Uterus (tissue), 2 donors: Measurements from ENCODE around the gene COPZ2.

Experiments used
- POLR2A ChIP-seq, 2 donors: fragments of 450-650 bp; IDR thresholded peaks; one replicate each; pipeline ENCODE4 v1.6.1; 2016; ENCODE audit warnings: antibody characterized with exemption in 2 of 2, mild to moderate bottlenecking in 1 of 2, moderate library complexity in 1 of 2
- TF ChIP-seq, protein P1 (sequence below), 4 experiments: fragments of 200-600 bp in 2 of 4; fragments of 450-650 bp in 2 of 4; sonication (generic) in 2 of 4; IDR thresholded peaks; one replicate each; pipeline ENCODE4 v1.5.1; 2016 to 2019; ENCODE audit warnings: antibody characterized with exemption in 4 of 4, mild to moderate bottlenecking in 2 of 4, moderate library complexity in 1 of 4

DNA sequence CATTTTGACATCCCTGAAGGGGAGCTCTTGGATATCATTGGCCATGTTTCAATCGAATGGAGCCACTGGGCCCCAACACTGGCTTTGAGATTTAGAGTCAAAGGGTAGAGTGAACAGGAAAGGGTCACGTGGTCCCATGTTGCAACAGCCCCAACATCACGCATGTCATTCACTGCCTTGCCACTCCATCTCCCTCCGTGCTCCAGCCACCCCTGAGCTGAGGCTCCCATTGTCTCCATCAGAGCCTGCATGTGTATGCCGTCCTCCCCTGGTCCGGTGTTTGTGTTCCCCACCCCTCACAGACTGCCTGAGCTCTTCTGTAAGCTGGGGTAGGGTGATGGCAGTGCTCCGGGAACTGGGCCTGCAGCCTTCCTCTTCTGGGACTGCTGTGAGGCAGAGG, 22.7 kb upstream of the COPZ2 start:
- TF ChIP-seq, protein P1, sequence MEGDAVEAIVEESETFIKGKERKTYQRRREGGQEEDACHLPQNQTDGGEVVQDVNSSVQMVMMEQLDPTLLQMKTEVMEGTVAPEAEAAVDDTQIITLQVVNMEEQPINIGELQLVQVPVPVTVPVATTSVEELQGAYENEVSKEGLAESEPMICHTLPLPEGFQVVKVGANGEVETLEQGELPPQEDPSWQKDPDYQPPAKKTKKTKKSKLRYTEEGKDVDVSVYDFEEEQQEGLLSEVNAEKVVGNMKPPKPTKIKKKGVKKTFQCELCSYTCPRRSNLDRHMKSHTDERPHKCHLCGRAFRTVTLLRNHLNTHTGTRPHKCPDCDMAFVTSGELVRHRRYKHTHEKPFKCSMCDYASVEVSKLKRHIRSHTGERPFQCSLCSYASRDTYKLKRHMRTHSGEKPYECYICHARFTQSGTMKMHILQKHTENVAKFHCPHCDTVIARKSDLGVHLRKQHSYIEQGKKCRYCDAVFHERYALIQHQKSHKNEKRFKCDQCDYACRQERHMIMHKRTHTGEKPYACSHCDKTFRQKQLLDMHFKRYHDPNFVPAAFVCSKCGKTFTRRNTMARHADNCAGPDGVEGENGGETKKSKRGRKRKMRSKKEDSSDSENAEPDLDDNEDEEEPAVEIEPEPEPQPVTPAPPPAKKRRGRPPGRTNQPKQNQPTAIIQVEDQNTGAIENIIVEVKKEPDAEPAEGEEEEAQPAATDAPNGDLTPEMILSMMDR (IDR thresholded peaks at IDR 0.05), result no peak
- no peak for TF ChIP-seq POLR2A (IDR thresholded peaks at IDR 0.05)
